Activated naive CD4-positive, alpha-beta T cell treated with anti-CD3 and anti-CD28 coated beads, Interleukin-2, amount 50 U/mL, for 72 hours (primary cell): ENCODE results near the gene RABGAP1L. TPM values are rescaled to one million over a fixed set of nuclear protein-coding genes. Genes with fewer than 3 reads are reported as not detected.
A peak's percentile ranks its signal among the peaks of the same experiment; 100 is the strongest.
"Not testable (repeated sequence)": the region's sequence is repeated elsewhere in the genome, so short reads cannot be mapped to it uniquely, and the experiment has no call there.

Experiments
- ATAC-seq, 2 donors: fragments of 150-1000 bp; cut with Tn5 transposase; 2 replicates each; pipeline ENCODE4 v1.10.0; 2021; ENCODE audit warnings: mild to moderate bottlenecking in 2 of 2, moderate library complexity in 2 of 2
- DNase-seq, 2 donors: peaks; one replicate each; pipeline ENCODE4 v3.0.0; 2021 to 2022; ENCODE audit warnings: low spot score in 2 of 2
- H3K27ac Mint-ChIP-seq, 2 donors: one replicate each; pipeline ENCODE4 v1.8.0; 2022; ENCODE audit warnings: mild to moderate bottlenecking in 2 of 2, mixed read lengths in 2 of 2
- H3K36me3 Mint-ChIP-seq, 2 donors: one replicate each; pipeline ENCODE4 v1.8.0; 2022; ENCODE audit warnings: mixed read lengths in 2 of 2
- H3K9me3 Mint-ChIP-seq, 2 donors: one replicate each; pipeline ENCODE4 v1.8.0; 2022; ENCODE audit warnings: mixed read lengths in 2 of 2
- total RNA-seq, 2 donors: library from RNA; stranded (reverse); gene quantifications; one replicate each; pipeline ENCODE4 v1.2.3, GENCODE V29; 2022

Gene RABGAP1L
- total RNA-seq, 2 donors from 2014 or later = 24.0 to 26.8 TPM

GRCh38 chr1:174242856-174243255 lies 83.5 kb downstream of the RABGAP1L start:
- Mint-ChIP-seq H3K9me3 (no peaks in the 10 kb centered on the region), H3K36me3 (no peaks in the 10 kb centered on the region), H3K27ac (no peak overlapping the region)
- DNase-seq (no peak), ATAC-seq (no peak)

DNA sequence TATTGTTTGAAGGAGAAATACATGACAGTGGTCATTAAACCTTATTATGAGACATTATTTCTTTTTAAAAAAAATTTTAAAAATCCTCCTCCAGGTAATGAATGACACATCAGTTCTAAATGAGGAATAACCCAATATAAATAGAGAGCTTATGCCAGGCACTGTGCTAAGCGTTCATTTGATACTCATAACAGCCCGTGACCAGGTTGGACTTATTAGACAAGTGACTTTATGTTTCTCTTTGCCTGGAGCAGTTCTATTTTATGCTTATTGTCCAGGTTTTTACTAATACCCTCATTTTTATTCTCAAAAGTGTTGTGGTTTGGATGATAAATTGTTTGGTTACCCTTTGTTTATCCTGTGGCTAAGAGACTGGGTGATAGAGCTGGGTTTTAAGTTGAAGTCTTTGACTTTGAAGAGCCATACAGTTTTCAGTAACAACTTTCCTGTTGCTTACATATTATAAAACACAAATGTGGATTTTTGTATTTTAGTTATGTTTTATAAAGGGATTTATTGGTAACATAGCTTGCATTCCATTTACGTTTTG lies 84.2 kb downstream of the RABGAP1L start:
- H3K36me3 Mint-ChIP-seq = no peaks in the 10 kb centered on the region
- H3K9me3 Mint-ChIP-seq = no peaks in the 10 kb centered on the region
- H3K27ac Mint-ChIP-seq = no peak overlapping the region
- ATAC-seq (no peak), DNase-seq (no peak)

- Mint-ChIP-seq H3K9me3 (no peaks in the 10 kb centered on the region), H3K36me3 (no peaks in the 10 kb centered on the region)
These were observed 84.7 kb downstream of the RABGAP1L start for GRCh38 chr1:174244017-174244416.

DNA sequence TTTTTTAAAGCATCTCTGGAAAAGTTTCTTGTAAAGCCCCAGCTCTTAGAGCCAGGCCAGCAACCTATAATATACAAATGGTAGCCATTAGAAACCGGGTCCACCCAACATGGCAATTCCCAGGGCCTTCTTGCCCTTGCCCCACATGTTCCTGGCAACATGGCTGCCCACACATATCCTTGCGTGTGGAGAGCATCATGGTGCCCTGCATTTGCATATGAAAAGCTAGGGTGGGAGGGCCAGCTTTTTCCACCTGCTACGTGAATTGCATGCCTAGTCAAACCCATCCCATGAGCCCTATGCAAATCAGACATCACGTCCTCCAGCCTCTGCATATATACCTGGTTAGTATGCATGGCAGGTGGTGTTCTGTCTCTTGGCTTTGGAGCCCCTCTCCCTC lies 88.2 kb downstream of the RABGAP1L start:
- Mint-ChIP-seq H3K9me3 (no peaks in the 10 kb centered on the region), H3K27ac (no peak overlapping the region), H3K36me3 (no peaks in the 10 kb centered on the region)
- DNase-seq = no peak
- ATAC-seq = no peak

More at GRCh38 chr1:174244017-174244416, 84.7 kb downstream of the RABGAP1L start:
- no peak for ATAC-seq
- H3K27ac Mint-ChIP-seq = no peak overlapping the region
- no peak for DNase-seq

- no peak for ATAC-seq
- Mint-ChIP-seq H3K36me3 (no peaks in the 10 kb centered on the region), H3K27ac (no peak overlapping the region), H3K9me3 (no peaks in the 10 kb centered on the region)
- DNase-seq = no peak
These were observed 88.7 kb downstream of the RABGAP1L start for GRCh38 chr1:174248041-174248440.

DNA sequence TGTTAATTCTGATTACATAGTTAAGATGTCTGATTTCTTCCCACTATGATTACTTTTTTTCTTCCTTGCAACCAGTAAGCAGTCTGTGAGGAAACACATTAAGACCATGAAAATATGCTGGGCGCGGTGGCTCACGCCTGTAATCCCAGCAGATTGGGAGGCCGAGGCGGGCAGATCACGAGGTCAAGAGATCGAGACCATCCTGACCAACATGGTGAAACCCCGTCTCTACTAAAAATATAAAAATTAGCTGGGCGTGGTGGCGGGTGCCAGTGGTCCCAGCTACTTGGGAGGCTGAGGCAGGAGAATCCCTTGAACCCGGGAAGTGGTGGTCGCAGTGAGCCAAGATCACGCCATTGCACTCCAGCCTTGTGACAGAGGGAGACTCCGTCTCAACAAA lies 97.1 kb downstream of the RABGAP1L start:
- not testable (repeated sequence) for H3K36me3 Mint-ChIP-seq, DNase-seq, ATAC-seq, H3K9me3 Mint-ChIP-seq, H3K27ac Mint-ChIP-seq

DNA sequence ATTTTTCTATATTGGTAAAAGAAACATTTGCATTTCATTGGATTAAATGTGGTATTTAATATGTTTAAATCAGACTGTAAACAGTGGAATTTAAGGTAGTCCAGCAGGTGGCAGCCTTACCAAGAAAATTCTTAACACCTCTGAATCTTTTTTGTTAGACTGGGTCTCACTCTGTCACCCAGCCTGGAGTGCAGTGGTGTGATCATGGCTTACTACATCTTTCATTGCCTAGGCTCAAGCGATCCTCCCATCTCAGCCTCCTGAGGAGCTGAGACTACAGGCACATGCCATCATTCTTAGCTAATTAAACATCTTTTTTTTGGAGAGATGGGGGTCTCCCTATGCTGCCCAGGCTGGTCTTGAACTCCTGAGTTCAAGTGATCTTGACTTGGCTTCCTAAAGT lies 98.8 kb downstream of the RABGAP1L start:
- Mint-ChIP-seq H3K9me3 (no peaks in the 10 kb centered on the region), H3K27ac (no peak overlapping the region), H3K36me3 (no peaks in the 10 kb centered on the region)
- DNase-seq (peak in 1 of 2 donors; percentile 34), ATAC-seq (peak in 1 of 2 donors; percentile 57)

DNA sequence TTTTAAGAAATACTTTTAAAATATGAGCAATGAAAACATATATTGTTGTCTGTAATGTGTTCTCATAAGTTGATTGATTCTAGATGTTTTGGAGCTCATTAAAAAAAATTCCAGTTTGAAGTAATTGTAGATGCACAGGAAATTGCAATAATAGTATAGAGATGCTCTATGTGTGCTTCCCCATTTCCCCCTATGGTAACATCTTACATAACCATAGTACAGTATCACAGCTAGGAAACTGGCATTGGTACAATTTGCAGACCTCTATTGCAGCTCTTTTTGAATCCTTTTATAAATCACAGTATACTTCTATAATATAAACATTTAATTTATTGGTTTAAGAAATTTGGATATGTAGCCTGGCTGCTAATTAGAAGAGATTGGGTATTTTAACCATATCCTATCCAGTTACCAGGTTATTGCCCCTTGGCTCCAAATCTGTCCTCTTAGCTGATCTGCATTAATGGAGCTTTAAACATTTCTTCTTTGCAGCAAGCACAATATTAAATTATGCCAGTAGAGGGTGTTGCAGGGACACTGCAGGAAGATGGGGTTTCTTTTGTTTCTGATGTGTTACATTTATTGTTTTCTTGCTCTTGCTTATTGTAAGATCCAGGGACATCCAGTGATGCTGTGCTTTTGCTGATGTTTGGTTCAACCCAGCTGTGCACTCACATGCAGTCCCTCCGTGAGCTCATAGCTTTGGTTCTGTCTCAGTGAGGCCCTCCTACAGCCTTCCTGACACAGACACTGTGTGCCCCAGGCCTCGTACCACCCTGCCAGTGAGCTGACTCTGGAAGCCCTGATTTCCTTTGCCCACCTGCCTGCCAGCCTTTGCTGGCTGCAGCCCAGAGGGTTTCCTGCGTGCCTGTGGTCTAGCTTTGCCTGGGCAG lies 103.3 kb downstream of the RABGAP1L start:
- ATAC-seq = peak in 1 of 2 donors; percentile 58
- DNase-seq = no peak
- Mint-ChIP-seq H3K27ac (no peak overlapping the region), H3K36me3 (no peaks in the 10 kb centered on the region), H3K9me3 (no peaks in the 10 kb centered on the region)

DNA sequence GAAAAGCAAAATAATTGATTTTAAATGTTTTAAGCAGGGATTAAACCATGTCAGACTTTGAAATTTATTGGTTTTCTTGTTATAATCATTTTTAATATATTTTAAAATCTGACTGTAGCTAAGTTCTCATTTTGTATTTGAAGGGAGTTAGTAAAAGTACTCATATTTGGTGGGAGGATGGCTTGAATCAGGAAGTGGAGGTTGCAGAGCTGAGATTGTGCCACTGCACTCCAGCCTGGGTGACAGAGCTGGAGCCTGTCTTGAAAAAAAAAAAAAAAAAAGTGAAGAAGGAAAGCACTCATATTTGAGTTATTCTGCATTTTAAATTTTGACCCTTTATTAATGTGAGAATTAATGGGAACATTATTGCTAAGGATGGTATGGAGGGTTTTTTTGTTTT lies 106.0 kb downstream of the RABGAP1L start:
- no peaks in the 10 kb centered on the region for H3K36me3 Mint-ChIP-seq
- ATAC-seq = no peak
- no peak for DNase-seq
- no peaks in the 10 kb centered on the region for H3K9me3 Mint-ChIP-seq
- H3K27ac Mint-ChIP-seq = no peak overlapping the region

DNA sequence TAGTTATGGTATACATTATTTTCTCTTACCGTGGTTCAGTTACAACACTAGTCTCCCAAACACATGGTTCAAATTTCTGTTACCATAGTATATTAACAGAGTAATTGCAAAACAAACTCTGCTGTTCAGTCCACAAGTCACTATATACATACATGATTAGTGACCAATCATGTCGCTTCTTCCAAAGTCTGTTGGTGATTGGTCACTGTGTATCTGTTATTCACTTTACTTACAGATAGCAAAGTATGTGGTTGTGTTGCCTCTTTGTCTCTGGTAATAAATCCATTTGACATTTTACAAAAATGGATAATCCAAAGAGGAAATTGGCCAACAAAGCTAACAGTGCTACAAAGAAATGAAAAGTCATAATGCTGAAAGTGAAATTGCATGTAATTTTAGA lies 107.2 kb downstream of the RABGAP1L start:
- no peak overlapping the region for H3K27ac Mint-ChIP-seq
- H3K9me3 Mint-ChIP-seq = no peaks in the 10 kb centered on the region
- DNase-seq = no peak
- no peaks in the 10 kb centered on the region for H3K36me3 Mint-ChIP-seq
- ATAC-seq = no peak

DNA sequence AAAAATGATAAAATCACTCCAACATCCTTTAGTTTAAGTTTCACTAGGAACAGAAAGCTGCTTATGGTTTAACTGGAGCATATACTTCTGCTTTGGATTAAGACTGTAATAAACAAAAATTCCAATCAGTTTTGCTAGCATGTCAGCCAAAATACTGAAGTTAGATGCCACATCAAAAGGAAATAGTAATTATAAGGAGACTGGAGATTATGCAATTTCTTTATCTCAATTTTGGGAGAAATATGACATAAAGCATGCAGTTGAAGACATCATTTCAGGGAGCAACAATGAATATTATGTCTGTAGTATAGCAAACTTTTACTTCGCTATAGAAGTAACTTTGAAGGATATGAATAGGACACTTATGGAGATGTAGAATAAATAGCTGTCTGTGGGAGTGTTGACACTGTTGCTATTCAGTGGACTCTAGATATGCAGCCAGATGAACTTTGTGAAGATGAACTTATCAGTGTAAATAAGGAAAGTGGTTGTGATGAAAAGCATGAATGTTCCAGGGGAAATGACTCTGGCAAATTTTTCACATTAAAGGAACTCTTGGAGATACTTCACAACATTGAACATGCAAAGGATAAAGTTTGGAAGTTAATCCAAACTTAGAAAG lies 107.8 kb downstream of the RABGAP1L start:
- no peak overlapping the region for H3K27ac Mint-ChIP-seq
- H3K9me3 Mint-ChIP-seq = no peaks in the 10 kb centered on the region
- no peak for ATAC-seq
- DNase-seq = no peak
- H3K36me3 Mint-ChIP-seq = no peaks in the 10 kb centered on the region

- Mint-ChIP-seq H3K27ac (no peak overlapping the region), H3K9me3 (no peaks in the 10 kb centered on the region), H3K36me3 (no peaks in the 10 kb centered on the region)
- no peak for DNase-seq
- ATAC-seq = no peak
These were observed 110.8 kb downstream of the RABGAP1L start for GRCh38 chr1:174269989-174270651.

DNA sequence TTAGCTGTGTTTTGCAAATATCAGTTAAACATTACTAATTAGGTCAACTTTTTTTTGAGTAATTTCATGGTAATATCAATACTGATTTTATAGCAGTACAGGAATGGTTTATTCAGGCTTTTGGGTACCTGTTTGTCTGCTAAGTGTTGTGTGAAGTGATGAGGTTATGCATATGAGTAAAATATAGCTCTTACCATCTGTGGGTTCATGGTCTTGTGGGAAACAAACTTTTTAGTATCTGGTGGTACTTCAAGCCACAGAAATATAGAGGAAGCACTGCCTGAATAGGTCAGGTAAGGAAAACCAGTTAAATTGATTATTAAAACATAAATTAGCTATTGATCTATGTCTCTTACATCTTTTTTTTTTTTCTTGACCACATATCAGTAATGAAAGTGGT lies 113.9 kb downstream of the RABGAP1L start:
- Mint-ChIP-seq H3K9me3 (no peaks in the 10 kb centered on the region), H3K36me3 (no peaks in the 10 kb centered on the region), H3K27ac (no peak overlapping the region)
- no peak for ATAC-seq
- DNase-seq = no peak

DNA sequence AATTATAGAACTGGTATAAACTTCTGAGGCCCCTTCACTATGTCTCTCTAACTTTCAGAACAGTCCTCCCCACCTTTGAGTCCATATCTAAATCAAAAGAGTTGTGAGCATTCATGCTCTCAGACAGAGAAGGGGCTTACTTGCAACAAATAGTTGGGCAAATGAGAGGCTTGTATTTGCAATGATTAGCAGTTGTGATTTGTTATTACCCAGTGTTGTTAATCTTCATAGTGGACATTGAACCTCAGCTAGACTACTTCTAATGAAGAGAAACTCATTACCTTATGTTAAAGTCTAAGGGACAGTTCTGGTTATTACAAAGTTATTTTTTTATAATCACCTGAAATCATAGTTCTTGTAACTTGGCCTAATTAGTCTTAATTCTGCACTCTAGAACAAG lies 114.5 kb downstream of the RABGAP1L start:
- Mint-ChIP-seq H3K36me3 (no peaks in the 10 kb centered on the region), H3K27ac (no peak overlapping the region), H3K9me3 (no peaks in the 10 kb centered on the region)
- DNase-seq (no peak), ATAC-seq (no peak)

- H3K27ac Mint-ChIP-seq = no peak overlapping the region
- no peak for ATAC-seq
- H3K36me3 Mint-ChIP-seq = no peaks in the 10 kb centered on the region
- no peak for DNase-seq
- H3K9me3 Mint-ChIP-seq = no peaks in the 10 kb centered on the region
These were observed 115.1 kb downstream of the RABGAP1L start for GRCh38 chr1:174274452-174274851.

DNA sequence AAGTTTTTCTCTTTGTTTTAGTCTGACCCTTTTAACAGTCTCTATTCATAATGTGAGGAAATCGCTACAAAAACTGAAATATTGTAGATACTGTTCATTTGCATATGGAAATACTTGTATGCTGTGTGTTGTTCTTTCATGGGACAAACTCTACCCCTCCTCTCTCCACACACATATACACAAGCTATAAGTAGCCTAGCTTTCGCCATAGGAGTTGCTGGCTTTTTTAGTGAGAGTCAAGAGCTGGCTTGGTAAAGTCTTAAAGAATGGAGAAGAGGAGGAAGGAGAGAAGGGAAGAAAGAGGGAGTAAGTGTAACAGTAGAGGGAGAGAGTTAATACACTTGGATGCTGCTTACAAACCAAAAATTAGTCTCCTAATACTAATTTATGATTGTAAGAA lies 115.6 kb downstream of the RABGAP1L start:
- Mint-ChIP-seq H3K27ac (no peak overlapping the region), H3K9me3 (no peaks in the 10 kb centered on the region), H3K36me3 (no peaks in the 10 kb centered on the region)
- ATAC-seq (no peak), DNase-seq (no peak)

GRCh38 chr1:174276087-174276486 lies 116.8 kb downstream of the RABGAP1L start:
- no peak for ATAC-seq

More at GRCh38 chr1:174276087-174276486, 116.8 kb downstream of the RABGAP1L start:
- no peak overlapping the region for H3K27ac Mint-ChIP-seq
- no peaks in the 10 kb centered on the region for H3K9me3 Mint-ChIP-seq
- DNase-seq = no peak
- H3K36me3 Mint-ChIP-seq = peaks cover 9% of the 10 kb centered on the region in 2 donors
